ENCODE data around the gene POGZ.

Gene POGZ

GRCh38 chr1:151459331-151460046 lies at the start of gene POGZ:
Gene POGZ (minus strand): TSS chr1:151459494. CDS start chr1:151442204, 17,290 bp downstream.
- H3K27ac ChIP-seq (ENCODE audit: low read depth, low read length): peak within 1 kb of the TSS; percentile 81

GRCh38 chr1:151508833-151509232 lies 49.5 kb upstream of the POGZ start:
- no peak overlapping the region for H2AFZ ChIP-seq (ENCODE audit: low read length, unreplicated experiment)
- H3K4me1 ChIP-seq (ENCODE audit: control insufficient read depth, insufficient read depth, low read length, unreplicated experiment): peaks cover 16% of the 10 kb centered on the region
- peaks cover 26% of the 10 kb centered on the region for H3K27me3 ChIP-seq (ENCODE audit: insufficient read depth, low read length)
- no peaks in the 10 kb centered on the region for H3K36me3 ChIP-seq (ENCODE audit: insufficient read depth, low read length)
- H3K27ac ChIP-seq (ENCODE audit: low read depth, low read length): no peak overlapping the region
- no peaks in the 10 kb centered on the region for H3K79me2 ChIP-seq (ENCODE audit: control insufficient read depth, insufficient read depth, low read length, unreplicated experiment)
- no peak overlapping the region for H3K4me3 ChIP-seq (ENCODE audit: low read depth, low read length)

More at GRCh38 chr1:151459331-151460046, at the start of gene POGZ:
- Histone ChIP-seq H2AFZ (ENCODE audit: low read length, unreplicated experiment) (peak within 1 kb of the TSS; percentile 76), H3K4me3 (ENCODE audit: low read depth, low read length) (peak within 1 kb of the TSS; percentile 90), H3K27me3 (ENCODE audit: insufficient read depth, low read length) (no peaks in the 10 kb centered on the region; the same call in 1 of the 2 replicates), H3K4me1 (ENCODE audit: control insufficient read depth, insufficient read depth, low read length, unreplicated experiment) (peaks cover 23% of the 10 kb centered on the region), H3K36me3 (ENCODE audit: insufficient read depth, low read length) (no peaks in the 10 kb centered on the region), H3K79me2 (ENCODE audit: control insufficient read depth, insufficient read depth, low read length, unreplicated experiment) (peaks cover 35% of the 10 kb centered on the region)

- H3K79me2 ChIP-seq (ENCODE audit: control insufficient read depth, insufficient read depth, low read length, unreplicated experiment): no peaks in the 10 kb centered on the region
- no peaks in the 10 kb centered on the region for H3K36me3 ChIP-seq (ENCODE audit: insufficient read depth, low read length)
- H3K27ac ChIP-seq (ENCODE audit: low read depth, low read length): no peak overlapping the region
- H3K4me1 ChIP-seq (ENCODE audit: control insufficient read depth, insufficient read depth, low read length, unreplicated experiment): peaks cover 6% of the 10 kb centered on the region
- H3K27me3 ChIP-seq (ENCODE audit: insufficient read depth, low read length): no peaks in the 10 kb centered on the region
- H3K4me3 ChIP-seq (ENCODE audit: low read depth, low read length): no peak overlapping the region
- no peak overlapping the region for H2AFZ ChIP-seq (ENCODE audit: low read length, unreplicated experiment)
Measured at GRCh38 chr1:151504759-151505158, 45.5 kb upstream of the POGZ start.

GRCh38 chr1:151504252-151504651 lies 45.0 kb upstream of the POGZ start:
- H3K79me2 ChIP-seq (ENCODE audit: control insufficient read depth, insufficient read depth, low read length, unreplicated experiment): no peaks in the 10 kb centered on the region
- H3K4me1 ChIP-seq (ENCODE audit: control insufficient read depth, insufficient read depth, low read length, unreplicated experiment): peaks cover 6% of the 10 kb centered on the region
- H3K27ac ChIP-seq (ENCODE audit: low read depth, low read length): no peak overlapping the region
- no peaks in the 10 kb centered on the region for H3K36me3 ChIP-seq (ENCODE audit: insufficient read depth, low read length)
- H3K4me3 ChIP-seq (ENCODE audit: low read depth, low read length): no peak overlapping the region
- no peaks in the 10 kb centered on the region for H3K27me3 ChIP-seq (ENCODE audit: insufficient read depth, low read length)
- H2AFZ ChIP-seq (ENCODE audit: low read length, unreplicated experiment): no peak overlapping the region

GRCh38 chr1:151502859-151503780 lies 43.8 kb upstream of the POGZ start:
- Histone ChIP-seq H3K4me1 (ENCODE audit: control insufficient read depth, insufficient read depth, low read length, unreplicated experiment) (peaks cover 6% of the 10 kb centered on the region), H3K4me3 (ENCODE audit: low read depth, low read length) (no peak overlapping the region), H3K79me2 (ENCODE audit: control insufficient read depth, insufficient read depth, low read length, unreplicated experiment) (no peaks in the 10 kb centered on the region), H3K27me3 (ENCODE audit: insufficient read depth, low read length) (no peaks in the 10 kb centered on the region), H3K36me3 (ENCODE audit: insufficient read depth, low read length) (no peaks in the 10 kb centered on the region), H2AFZ (ENCODE audit: low read length, unreplicated experiment) (no peak overlapping the region), H3K27ac (ENCODE audit: low read depth, low read length) (no peak overlapping the region)

- Histone ChIP-seq H3K4me1 (ENCODE audit: control insufficient read depth, insufficient read depth, low read length, unreplicated experiment) (peaks cover 6% of the 10 kb centered on the region), H3K36me3 (ENCODE audit: insufficient read depth, low read length) (no peaks in the 10 kb centered on the region), H3K27me3 (ENCODE audit: insufficient read depth, low read length) (no peaks in the 10 kb centered on the region), H2AFZ (ENCODE audit: low read length, unreplicated experiment) (no peak overlapping the region), H3K27ac (ENCODE audit: low read depth, low read length) (no peak overlapping the region), H3K4me3 (ENCODE audit: low read depth, low read length) (no peak overlapping the region), H3K79me2 (ENCODE audit: control insufficient read depth, insufficient read depth, low read length, unreplicated experiment) (no peaks in the 10 kb centered on the region)
Measured at GRCh38 chr1:151502035-151502700, 42.9 kb upstream of the POGZ start.

GRCh38 chr1:151501474-151501873 lies 42.2 kb upstream of the POGZ start:
- no peak overlapping the region for H2AFZ ChIP-seq (ENCODE audit: low read length, unreplicated experiment)
- H3K36me3 ChIP-seq (ENCODE audit: insufficient read depth, low read length): no peaks in the 10 kb centered on the region
- H3K27ac ChIP-seq (ENCODE audit: low read depth, low read length): no peak overlapping the region
- H3K27me3 ChIP-seq (ENCODE audit: insufficient read depth, low read length): no peaks in the 10 kb centered on the region
- H3K4me1 ChIP-seq (ENCODE audit: control insufficient read depth, insufficient read depth, low read length, unreplicated experiment): peaks cover 6% of the 10 kb centered on the region
- no peaks in the 10 kb centered on the region for H3K79me2 ChIP-seq (ENCODE audit: control insufficient read depth, insufficient read depth, low read length, unreplicated experiment)
- no peak overlapping the region for H3K4me3 ChIP-seq (ENCODE audit: low read depth, low read length)

- no peaks in the 10 kb centered on the region for H3K36me3 ChIP-seq (ENCODE audit: insufficient read depth, low read length)
- no peak overlapping the region for H3K4me3 ChIP-seq (ENCODE audit: low read depth, low read length)
- no peak overlapping the region for H3K27ac ChIP-seq (ENCODE audit: low read depth, low read length)
- no peaks in the 10 kb centered on the region for H3K27me3 ChIP-seq (ENCODE audit: insufficient read depth, low read length)
- H2AFZ ChIP-seq (ENCODE audit: low read length, unreplicated experiment): no peak overlapping the region
- peaks cover 14% of the 10 kb centered on the region for H3K4me1 ChIP-seq (ENCODE audit: control insufficient read depth, insufficient read depth, low read length, unreplicated experiment)
- H3K79me2 ChIP-seq (ENCODE audit: control insufficient read depth, insufficient read depth, low read length, unreplicated experiment): no peaks in the 10 kb centered on the region
Measured at GRCh38 chr1:151499930-151500329, 40.6 kb upstream of the POGZ start.

GRCh38 chr1:151499365-151499764 lies 40.1 kb upstream of the POGZ start:
- Histone ChIP-seq H3K27ac (ENCODE audit: low read depth, low read length) (no peak overlapping the region), H2AFZ (ENCODE audit: low read length, unreplicated experiment) (no peak overlapping the region), H3K4me3 (ENCODE audit: low read depth, low read length) (no peak overlapping the region), H3K79me2 (ENCODE audit: control insufficient read depth, insufficient read depth, low read length, unreplicated experiment) (no peaks in the 10 kb centered on the region), H3K27me3 (ENCODE audit: insufficient read depth, low read length) (no peaks in the 10 kb centered on the region), H3K36me3 (ENCODE audit: insufficient read depth, low read length) (no peaks in the 10 kb centered on the region), H3K4me1 (ENCODE audit: control insufficient read depth, insufficient read depth, low read length, unreplicated experiment) (peaks cover 15% of the 10 kb centered on the region)

GRCh38 chr1:151495316-151495715 lies 36.0 kb upstream of the POGZ start:
- no peaks in the 10 kb centered on the region for H3K79me2 ChIP-seq (ENCODE audit: control insufficient read depth, insufficient read depth, low read length, unreplicated experiment)

More at GRCh38 chr1:151495316-151495715, 36.0 kb upstream of the POGZ start:
- Histone ChIP-seq H3K4me3 (ENCODE audit: low read depth, low read length) (no peak overlapping the region), H3K27ac (ENCODE audit: low read depth, low read length) (no peak overlapping the region), H2AFZ (ENCODE audit: low read length, unreplicated experiment) (no peak overlapping the region), H3K4me1 (ENCODE audit: control insufficient read depth, insufficient read depth, low read length, unreplicated experiment) (peaks cover 15% of the 10 kb centered on the region), H3K36me3 (ENCODE audit: insufficient read depth, low read length) (no peaks in the 10 kb centered on the region), H3K27me3 (ENCODE audit: insufficient read depth, low read length) (no peaks in the 10 kb centered on the region)

All from ACC112 (cell line).